ENCODE measurements around the gene FOS. TPM values are rescaled to one million over a fixed set of nuclear protein-coding genes. Genes with fewer than 3 reads are reported as not detected.

FOS gene
- total RNA-seq, 2 experiments from 2014 or later, result 4.3 to 6.4 TPM

DNA sequence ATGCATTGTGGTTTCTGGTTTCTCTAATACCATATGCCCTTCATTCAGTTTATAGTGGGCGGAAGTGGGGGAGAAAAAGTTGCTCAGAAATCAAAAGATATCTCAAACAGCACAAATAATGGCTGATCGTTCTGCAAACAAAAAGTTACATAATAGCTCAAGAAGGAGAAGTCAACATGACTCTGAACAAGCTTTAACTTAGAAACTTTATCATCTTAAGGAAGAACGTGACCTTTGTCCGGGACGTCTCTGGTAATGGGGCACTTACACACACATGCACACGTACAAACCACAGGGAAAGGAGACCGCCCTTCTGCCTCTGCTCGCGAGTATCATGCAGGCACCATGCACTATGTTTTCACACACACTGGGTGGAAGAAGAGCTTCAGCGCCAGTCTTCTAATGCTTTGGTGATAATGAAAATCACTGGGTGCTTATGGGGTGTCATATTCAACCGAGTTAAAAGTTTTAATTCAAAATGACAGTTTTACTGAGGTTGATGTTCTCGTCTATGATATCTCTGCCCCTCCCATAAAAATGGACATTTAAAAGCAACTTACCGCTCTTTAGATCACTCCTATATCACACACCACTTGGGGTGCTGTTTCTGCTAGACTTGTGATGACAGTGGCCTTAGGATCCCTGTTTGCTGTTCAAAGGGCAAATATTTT, 4.7 kb downstream of the FOS start:
- ChIA-PET CTCF (interaction anchor here (4.3 kb wide), 1 partner anchor 12 kb away, joined by 22 read pairs; no protein-coding TSS in a partner anchor), POLR2A (no interaction called here)

DNA sequence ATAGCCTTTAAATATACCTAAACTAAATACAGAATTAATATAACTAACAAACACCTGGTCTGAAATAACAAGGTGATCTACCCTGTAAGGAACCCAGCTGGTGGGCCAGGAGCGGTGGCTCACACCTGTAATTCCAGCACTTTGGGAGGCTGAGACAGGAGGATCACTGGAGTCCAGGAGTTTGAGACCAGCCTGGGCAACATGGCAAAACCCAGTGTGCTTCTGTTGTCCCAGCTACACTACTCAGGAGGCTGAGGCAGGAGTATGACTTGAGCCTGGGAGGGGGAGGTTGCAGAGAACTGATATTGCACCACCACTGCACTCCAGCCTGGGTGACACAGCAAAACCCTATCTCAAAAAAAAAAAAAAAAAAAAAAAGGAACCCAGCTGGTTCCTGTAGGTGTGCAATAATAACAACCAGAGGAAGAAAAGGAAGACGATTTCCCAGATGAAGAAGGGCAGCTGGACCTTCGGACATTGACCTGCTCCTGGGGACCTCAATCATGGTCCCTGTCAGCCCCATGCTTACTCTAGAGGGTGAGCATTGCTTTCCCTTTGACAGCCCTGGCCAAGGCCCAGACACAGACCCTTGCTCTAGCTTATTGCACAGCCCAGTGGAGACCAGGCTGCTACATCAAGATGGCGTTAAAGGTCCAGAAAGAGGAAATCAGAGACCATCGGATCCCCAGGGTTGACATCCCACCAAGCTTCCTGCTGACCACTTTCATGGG, 5.4 kb downstream of the FOS start:
- POLR2A ChIA-PET, result no interaction called here
- CTCF ChIA-PET, result interaction anchor here (1.4 to 4.3 kb wide), 2 partner anchors 11 to 205 kb away, joined by 3 to 22 read pairs; no protein-coding TSS in a partner anchor

DNA sequence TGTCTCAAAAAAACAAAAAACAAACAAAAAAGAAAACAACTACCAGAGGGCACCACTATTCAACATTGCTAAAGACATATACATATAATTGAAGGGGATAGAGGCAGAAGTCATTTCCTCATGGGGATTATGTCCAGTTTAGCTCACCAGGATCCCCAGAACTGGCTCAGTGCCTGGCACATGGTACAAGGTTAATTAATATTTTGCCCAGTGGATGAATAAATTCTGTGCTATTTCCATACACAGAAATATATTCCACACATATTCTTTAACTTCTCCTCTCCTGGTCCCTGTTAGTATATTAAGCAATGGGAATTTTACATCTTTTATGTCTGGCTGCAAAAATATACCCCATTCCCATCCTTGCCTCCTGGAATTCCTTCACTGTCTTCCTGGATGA, 6.7 kb downstream of the FOS start:
- CTCF ChIA-PET, result interaction anchor here (0.7 to 1.2 kb wide), 3 partner anchors 10 to 26 kb away, joined by 3 to 5 read pairs (median 3); no protein-coding TSS in a partner anchor
- POLR2A ChIA-PET, result no interaction called here

DNA sequence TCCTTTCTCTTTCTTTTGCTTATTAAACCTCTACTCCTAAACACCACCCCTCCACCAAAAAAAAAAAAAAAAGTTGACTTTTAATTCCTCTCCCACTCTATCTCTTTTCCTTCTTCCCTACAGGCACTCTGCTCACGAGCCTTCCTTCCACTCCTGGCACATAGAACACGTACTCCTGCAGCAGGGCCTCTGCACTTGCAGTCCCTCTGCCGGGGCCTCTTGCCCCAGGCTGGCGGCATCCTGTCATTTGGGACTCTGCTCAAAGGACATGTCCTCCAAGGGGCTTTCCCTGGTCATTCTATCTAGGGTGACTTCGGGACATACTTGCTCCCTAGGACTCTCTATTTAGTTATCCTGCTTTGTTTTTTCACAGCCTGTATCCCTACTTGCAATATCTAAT, 7.7 kb downstream of the FOS start:
- ChIA-PET CTCF (no interaction called here), POLR2A (no interaction called here)

DNA sequence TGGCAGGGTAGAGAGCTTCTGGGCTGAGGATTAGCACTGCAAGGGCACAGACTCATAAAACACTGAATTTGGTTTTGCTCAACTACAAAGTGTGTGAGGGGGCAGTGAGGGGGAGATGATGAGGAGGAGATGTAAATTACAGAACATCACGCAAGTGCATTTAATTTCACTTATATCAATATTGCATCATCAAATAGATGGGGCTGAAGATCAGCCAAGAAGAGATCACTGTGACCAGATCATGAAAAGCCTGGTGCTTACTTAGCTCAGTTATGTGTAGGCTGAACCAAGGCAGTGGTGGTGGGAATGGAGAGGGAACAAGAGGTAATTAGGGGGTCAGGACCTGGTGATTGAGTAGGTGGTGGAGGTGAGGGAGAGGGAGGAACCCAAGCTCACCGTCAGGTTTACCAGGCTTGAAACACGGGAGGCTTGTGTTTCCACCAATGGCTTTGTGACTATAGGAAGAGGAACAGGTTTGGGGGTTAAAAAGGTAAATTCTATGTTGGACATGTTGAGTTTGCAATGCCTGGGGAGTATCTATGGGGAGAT, 11.3 kb downstream of the FOS start:
- ChIA-PET CTCF (interaction anchor here (0.6 to 1.1 kb wide), 3 partner anchors 14 to 543 kb away, joined by 3 to 6 read pairs (median 3); no protein-coding TSS in a partner anchor), POLR2A (interaction anchor here (0.8 kb wide), 1 partner anchor 9 kb away, joined by 3 read pairs; no protein-coding TSS in a partner anchor)

DNA sequence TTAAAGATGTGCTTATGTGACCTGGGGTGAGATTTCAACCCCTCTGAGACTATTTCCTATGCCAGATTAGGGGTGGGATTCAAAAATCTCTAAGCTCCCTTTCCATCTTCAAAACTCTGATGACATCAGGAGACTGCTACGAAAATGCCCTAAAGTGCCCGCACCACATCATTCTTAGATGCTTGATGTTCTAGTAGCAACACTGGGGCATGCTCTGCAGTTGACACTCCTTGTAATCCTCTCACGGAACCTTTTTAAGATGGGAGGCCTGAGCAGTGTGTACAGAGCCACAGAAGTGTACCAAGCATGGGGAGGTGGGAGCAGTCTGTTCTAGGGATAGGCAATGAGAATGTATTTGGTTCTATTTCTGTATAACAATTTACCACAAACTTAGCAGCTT, 12.2 kb downstream of the FOS start:
- CTCF ChIA-PET, result interaction anchor here (1.1 kb wide), 1 partner anchor 17 kb away, joined by 3 read pairs; no protein-coding TSS in a partner anchor
- POLR2A ChIA-PET, result no interaction called here

DNA sequence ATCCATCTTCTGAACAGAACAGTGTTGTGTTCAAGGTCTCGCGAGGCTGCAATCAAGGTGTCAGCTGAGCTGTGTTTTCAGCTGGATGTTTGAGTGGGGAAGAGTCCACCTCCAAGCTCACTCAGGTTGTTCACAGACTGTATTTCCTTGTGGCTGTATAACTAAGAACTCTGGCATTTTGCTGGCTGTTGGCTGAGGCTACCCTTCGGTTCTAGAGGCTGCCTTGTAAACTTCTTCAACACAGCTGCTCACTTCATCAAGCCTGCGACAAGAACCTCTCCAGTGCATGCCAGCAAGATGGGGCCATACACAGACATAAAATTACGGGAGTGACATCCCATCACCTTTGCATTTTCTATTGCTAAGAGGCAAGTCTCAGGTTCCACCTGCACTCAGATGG, 12.7 kb downstream of the FOS start:
- POLR2A ChIA-PET, result no interaction called here
- CTCF ChIA-PET, result no interaction called here

DNA sequence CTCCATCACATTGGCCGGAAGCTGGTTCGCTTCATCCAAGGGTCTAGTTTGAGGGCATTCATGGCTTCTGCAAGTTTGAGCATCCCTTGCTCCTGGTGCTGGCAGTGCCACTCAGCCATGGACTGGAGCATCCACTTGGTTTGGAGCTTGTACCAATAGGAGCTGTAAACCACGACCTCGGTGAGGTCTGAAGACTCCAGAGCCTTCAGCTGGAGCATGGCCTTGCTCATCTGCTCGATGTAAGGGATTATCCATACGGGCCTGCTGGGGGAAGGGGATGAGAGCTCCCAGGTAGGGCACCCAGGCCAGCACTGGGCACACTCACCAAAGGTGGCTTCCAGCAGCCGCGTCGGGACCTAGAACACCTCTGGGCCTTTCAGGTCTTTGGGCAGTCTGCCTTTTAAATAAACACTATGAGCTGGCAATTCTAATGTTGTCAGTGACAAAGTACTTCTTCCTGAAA, 13.5 kb downstream of the FOS start:
- CTCF ChIA-PET, result interaction anchor here (0.5 to 0.9 kb wide), 2 partner anchors 10 to 1044 kb away, joined by 3 to 4 read pairs; no protein-coding TSS in a partner anchor
- POLR2A ChIA-PET, result no interaction called here

DNA sequence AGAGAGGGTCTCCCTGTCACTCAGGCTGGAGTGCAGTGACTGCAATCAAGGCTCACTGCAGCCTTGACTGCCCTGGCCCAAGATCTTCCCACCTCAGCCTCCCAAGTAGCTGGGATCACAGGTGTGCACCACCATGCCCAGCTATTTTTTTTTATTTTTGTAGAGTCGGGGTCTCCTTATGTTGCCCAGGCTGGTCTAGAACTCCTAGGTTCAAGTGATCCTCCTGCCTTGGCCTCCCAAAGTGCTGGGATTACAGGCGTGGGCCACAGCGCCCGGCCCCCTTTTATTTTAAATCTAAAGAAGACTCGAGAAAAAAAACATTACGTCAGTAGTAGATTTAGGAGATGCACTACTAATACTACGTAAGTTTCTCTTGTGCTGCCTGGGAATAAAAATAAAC, 14.3 kb downstream of the FOS start:
- POLR2A ChIA-PET, result no interaction called here
- CTCF ChIA-PET, result interaction anchor here (0.9 to 1.0 kb wide), 2 partner anchors 11 to 14 kb away, joined by 3 read pairs; partner anchors contain the start of gene FOS

DNA sequence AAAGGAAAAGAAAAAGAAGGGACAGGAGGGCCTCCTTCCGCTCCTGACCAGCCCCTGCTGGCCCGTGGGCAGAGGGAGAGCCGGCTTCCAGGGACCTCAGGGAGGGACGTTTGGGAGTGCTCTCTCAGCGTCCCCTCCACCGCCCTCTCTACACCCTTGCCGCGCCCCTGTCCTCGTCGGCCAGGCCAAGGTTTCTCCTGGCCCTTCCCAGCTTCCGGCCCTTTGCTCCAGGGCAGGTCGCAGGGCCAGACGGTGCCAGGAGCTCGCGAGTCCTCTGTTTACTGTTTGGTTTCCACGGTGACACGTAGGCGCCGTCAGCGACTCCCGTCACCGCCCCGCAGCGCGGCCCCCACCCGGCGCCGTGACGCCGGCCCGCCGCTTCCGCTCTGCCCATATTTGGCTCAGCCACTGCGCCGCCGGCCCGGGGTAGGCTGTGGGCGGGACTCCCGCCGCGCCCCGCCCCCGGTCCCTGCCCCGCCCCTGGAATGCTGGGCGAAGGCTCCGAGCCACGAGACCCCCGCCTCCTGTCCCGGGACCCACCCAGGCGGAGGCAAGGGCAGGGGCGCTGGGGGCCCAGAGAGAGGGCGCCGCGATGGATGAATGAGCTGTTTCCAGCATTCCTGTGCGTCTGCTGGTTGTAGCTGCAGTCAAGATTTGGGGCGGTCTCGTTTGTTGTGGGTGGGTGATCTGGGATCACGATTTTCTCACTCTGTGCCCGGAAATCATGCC, 15.5 kb downstream of the FOS start:
- CTCF ChIA-PET, result interaction anchor here (0.7 to 3.8 kb wide), 7 partner anchors 12 to 484 kb away, joined by 3 to 22 read pairs (median 3); partner anchors contain the start of gene FOS
- POLR2A ChIA-PET, result interaction anchor here (0.6 to 2.3 kb wide), 5 partner anchors 15 to 232 kb away, joined by 3 to 12 read pairs (median 4); partner anchors contain the start of genes FOS and NEK9

DNA sequence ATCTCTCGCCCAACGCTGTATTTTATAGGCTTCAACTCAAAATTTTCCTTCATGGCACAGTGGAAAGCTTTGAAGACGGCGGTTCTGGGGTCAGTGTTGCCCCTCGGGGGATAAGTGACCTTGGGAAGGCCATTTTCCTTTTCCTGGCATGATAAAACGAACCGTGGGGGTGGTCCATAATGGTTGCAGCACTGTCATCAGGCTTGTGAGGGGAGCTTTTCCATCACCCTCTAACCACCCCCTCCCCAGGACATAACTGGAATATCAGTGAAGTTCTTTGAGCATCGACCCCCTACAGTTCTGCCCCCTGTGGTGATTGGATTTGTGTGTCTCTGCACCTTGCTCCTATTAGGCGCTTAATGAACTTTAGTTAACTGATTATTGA, 16.0 kb downstream of the FOS start:
- ChIA-PET POLR2A (interaction anchor here (0.6 to 2.3 kb wide), 4 partner anchors 16 to 233 kb away, joined by 3 to 10 read pairs (median 4); partner anchors contain the start of genes FOS and NEK9), CTCF (interaction anchor here (0.8 to 3.8 kb wide), 8 partner anchors 12 to 167 kb away, joined by 3 to 22 read pairs (median 5); no protein-coding TSS in a partner anchor)

DNA sequence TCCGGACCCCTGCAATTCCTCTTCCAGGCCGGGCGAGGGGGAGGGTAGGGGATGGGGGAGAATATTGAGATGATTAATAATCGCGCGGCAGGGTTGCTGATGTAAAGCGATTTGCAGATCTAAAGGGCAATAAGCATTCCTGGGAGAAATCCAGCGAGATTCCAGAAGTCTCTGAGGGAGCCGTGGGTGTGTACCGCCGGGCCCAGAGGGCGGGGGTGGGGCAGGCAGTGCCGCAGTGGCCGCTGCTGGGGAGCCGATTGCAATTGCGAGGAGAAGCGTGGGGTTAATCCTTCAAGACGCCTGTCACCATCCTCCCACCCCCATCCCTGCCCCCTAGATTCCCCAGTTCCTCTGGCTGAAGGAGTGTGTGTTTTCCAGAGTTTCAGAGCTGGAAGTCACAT, 16.4 kb downstream of the FOS start:
- POLR2A ChIA-PET, result interaction anchor here (0.6 to 2.3 kb wide), 4 partner anchors 18 to 169 kb away, joined by 3 to 10 read pairs (median 4); partner anchors contain the start of gene NEK9

DNA sequence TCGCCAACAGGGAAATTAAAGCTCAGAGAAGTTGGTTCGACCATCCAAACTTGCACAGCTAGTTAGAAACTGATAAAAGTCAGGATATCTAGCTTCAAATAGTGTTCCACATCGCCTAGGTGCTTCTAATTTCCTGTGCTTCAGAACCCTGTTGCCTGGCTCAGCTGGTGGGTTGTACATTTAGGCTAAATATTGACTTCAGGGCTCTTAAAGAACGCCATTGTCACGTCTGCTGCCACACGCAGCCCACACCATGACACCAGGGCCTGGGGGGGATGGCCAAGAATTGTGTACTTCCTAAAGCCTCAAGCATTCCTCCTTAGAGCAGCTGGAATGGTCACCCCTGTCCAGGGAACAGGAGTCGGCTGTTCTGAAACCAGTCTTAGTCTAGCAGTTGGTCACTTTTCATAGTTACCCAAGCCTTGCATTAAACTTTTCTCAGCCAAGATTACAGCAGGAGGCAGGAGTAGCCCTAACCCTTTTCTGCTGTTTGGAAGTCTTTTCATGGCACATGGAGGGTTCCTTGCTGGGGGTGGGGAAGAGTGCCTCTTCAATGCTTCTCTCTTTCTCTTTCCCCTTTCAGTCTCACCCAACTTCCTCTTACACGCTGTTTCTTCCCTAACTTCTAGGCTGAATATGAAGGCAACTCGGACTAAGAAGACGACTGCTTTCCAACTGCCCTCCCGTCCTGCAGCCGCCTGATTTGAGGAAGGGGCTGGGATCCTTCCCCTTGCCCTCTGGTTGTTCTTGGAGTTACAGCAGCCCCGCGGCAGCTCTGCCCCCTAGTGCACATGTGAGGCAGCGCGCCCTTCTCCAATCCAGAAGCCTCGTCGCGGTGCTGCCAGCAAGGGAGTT, 17.1 kb downstream of the FOS start:
- POLR2A ChIA-PET, result interaction anchor here (0.6 to 2.3 kb wide), 3 partner anchors 18 to 169 kb away, joined by 3 to 10 read pairs (median 4); partner anchors contain the start of gene NEK9
- CTCF ChIA-PET, result interaction anchor here (0.7 to 3.8 kb wide), 18 partner anchors 10 to 418 kb away, joined by 3 to 22 read pairs (median 4); no protein-coding TSS in a partner anchor

More for the DNA sequence above, 16.4 kb downstream of the FOS start:
- CTCF ChIA-PET, result interaction anchor here (0.7 to 3.8 kb wide), 15 partner anchors 11 to 417 kb away, joined by 3 to 22 read pairs (median 4); no protein-coding TSS in a partner anchor

DNA sequence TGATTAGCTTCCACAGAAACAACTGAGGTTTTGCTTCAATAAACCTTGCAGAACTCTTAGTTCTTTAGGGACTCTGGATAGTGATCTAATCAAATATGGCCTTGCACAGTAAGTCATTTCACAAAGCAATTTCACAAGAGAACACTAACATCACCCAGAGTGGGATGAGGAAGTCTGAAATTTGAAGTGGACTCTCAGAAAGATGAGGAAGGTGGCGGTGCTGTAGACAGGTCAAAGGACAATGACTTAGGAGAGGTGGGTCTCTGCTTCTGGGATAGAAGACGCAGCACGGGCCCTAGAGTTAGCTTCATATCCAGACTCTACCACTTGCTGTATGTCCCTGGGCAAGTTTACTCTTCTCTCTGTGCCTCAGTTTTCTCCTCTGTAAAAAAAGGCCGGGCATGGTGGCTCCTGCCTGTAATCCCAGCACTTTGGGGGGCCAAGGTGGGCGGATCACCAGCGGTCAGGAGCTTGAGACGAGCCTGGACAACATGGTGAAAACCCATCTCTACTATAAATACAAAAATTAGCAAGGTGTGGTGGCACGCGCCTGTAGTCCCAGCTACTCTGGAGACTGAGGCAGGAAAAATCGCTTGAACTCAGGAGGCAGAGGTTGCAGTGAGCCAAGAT, 18.9 kb downstream of the FOS start:
- CTCF ChIA-PET, result interaction anchor here (0.6 to 3.8 kb wide), 8 partner anchors 11 to 300 kb away, joined by 3 to 22 read pairs (median 5); no protein-coding TSS in a partner anchor
- POLR2A ChIA-PET, result no interaction called here

DNA sequence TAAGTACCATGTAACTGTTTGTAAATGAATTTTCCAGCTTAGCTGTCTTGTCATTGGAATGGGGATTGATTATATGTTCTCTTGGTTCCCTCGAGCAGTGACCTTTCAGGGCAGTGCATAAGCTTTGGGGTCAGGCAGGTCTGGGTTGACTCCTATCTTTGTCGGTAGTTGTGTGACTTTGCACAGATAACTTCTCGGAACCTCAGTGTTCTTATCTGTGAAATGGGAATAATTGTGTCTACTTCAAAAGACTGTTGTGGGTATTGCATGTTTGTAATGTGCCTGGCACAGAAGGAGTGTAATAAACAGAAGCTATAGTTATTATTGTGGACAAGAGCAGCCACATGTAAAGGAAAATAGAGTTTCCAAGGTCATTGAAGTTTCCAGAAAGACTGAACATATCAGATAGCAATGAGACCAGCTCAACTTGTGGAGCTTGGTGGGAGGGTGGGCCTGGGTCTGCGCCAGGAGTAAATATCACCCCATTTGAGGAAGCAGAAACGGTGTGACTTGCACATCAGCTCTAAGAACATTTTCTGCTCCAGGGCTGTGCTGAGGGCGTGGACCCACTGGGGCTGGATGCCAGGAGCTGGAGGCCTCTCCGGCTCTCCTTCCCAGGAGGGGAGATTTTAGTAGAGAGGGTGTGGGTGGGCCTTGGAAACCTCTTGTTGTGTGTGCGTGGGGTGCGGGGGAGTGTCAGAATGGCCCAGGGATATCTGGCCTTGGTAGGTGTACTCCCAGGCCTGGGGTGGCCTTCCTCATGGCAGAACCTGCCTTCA, 19.7 kb downstream of the FOS start:
- ChIA-PET CTCF (interaction anchor here (0.6 to 1.9 kb wide), 5 partner anchors 11 to 215 kb away, joined by 3 to 9 read pairs (median 5); no protein-coding TSS in a partner anchor), POLR2A (no interaction called here)

DNA sequence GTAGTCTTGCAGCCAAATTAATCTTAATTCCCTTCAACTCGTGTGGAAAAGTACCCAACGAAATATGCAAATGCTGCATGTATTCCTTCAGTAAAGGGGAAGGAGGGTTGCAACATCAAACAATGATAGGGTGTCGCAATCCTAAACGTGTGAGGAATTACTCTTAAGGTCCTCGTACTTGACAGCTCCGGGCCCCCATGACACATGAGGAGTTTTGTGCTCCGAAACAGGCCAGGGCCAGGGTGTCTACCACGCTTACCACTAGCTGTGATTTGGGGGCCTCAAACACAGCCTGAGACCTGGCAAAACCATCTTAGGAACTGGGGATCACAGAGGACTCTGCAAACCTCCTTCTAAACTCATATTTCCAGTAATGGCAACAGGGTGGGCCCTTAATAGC, 20.4 kb downstream of the FOS start:
- ChIA-PET POLR2A (no interaction called here), CTCF (interaction anchor here (0.7 to 1.9 kb wide), 3 partner anchors 10 to 168 kb away, joined by 5 to 9 read pairs (median 5); no protein-coding TSS in a partner anchor)

Measured in activated CD8-positive, alpha-beta memory T cell treated with anti-CD3 and anti-CD28 coated beads for 36 hours (primary cell).